SK-N-SH treated with all-trans-retinoic acid at 6 μM for 48 hours (cell line): ENCODE results near the gene DCDC2.

ENCODE experiments used
- ATAC-seq: fragments of 200-7000 bp; cut with Tn5 transposase; 3 replicates; pipeline ENCODE4 v1.9.1; 2020; ENCODE audit warnings: mild to moderate bottlenecking, moderate library complexity
- ARNTL ChIP-seq: fragments of 450-650 bp; formaldehyde crosslinking; IDR thresholded peaks from 2 replicates; pipeline ENCODE4 v1.5.0; 2020; ENCODE audit warnings: low read depth, mild to moderate bottlenecking, moderate library complexity, borderline replicate concordance
- BACH2 ChIP-seq: fragments of 250-450 bp; sonication (Bioruptor Pico); IDR thresholded peaks from 2 replicates; pipeline ENCODE4 v1.9.0; 2021; ENCODE audit warnings: mild to moderate bottlenecking, borderline replicate concordance
- CREB5 ChIP-seq: fragments of 250-450 bp; sonication (Bioruptor Pico); IDR thresholded peaks from 2 replicates; pipeline ENCODE4 v1.5.1; 2020; ENCODE audit warnings: low read depth, mild to moderate bottlenecking, moderate library complexity
- CSDC2 ChIP-seq: fragments of 250-450 bp; sonication (Bioruptor Pico); IDR thresholded peaks from 2 replicates; pipeline ENCODE4 v1.5.0; 2020; ENCODE audit warnings: mild to moderate bottlenecking, moderate library complexity
- CSRNP3 ChIP-seq: fragments of 250-450 bp; sonication (Bioruptor Pico); IDR thresholded peaks from 2 replicates; pipeline ENCODE4 v1.5.1; 2021; ENCODE audit warnings: mild to moderate bottlenecking, moderate library complexity
- ESRRG ChIP-seq: fragments of 250-450 bp; sonication (Bioruptor Pico); IDR thresholded peaks from 2 replicates; pipeline ENCODE4 v1.6.1; 2021; ENCODE audit warnings: mild to moderate bottlenecking
- ISL1 ChIP-seq: fragments of 250-450 bp; sonication (Bioruptor Pico); IDR thresholded peaks from 2 replicates; pipeline ENCODE4 v2.1.2; 2022; ENCODE audit warnings: mild to moderate bottlenecking, moderate library complexity
- OSR1 ChIP-seq: fragments of 250-450 bp; sonication (Bioruptor Pico); IDR thresholded peaks from 2 replicates; pipeline ENCODE4 v1.8.0; 2022; ENCODE audit warnings: moderate library complexity, mild to moderate bottlenecking, inconsistent platforms
- PATZ1 ChIP-seq: fragments of 250-450 bp; sonication (Bioruptor Pico); IDR thresholded peaks from 2 replicates; pipeline ENCODE4 v1.8.0; 2020; ENCODE audit warnings: mild to moderate bottlenecking, moderate library complexity, borderline replicate concordance
- POU6F1 ChIP-seq: fragments of 250-450 bp; sonication (Bioruptor Pico); IDR thresholded peaks from 2 replicates; pipeline ENCODE4 v1.8.0; 2021; ENCODE audit warnings: low read depth, mild to moderate bottlenecking, moderate library complexity, borderline replicate concordance
- RARB ChIP-seq: fragments of 250-450 bp; sonication (Bioruptor Pico); IDR thresholded peaks from 2 replicates; pipeline ENCODE4 v1.8.0; 2021; ENCODE audit warnings: mild to moderate bottlenecking, moderate library complexity
- SNAI2 ChIP-seq: fragments of 250-450 bp; sonication (Bioruptor Pico); IDR thresholded peaks from 2 replicates; pipeline ENCODE4 v1.5.0; 2020; ENCODE audit warnings: mild to moderate bottlenecking, moderate library complexity
- TCF4 ChIP-seq: fragments of 250-450 bp; sonication (Bioruptor Pico); IDR thresholded peaks from 2 replicates; pipeline ENCODE4 v1.8.0; 2021; ENCODE audit warnings: mild to moderate bottlenecking, moderate library complexity, borderline replicate concordance
- TOX ChIP-seq: fragments of 250-450 bp; sonication (Bioruptor Pico); IDR thresholded peaks from 2 replicates; pipeline ENCODE4 v1.8.0; 2021; ENCODE audit warnings: mild to moderate bottlenecking, moderate library complexity, borderline replicate concordance
- ZC3H10 ChIP-seq: fragments of 250-450 bp; sonication (Bioruptor Pico); IDR thresholded peaks from 2 replicates; pipeline ENCODE4 v1.5.1; 2021; ENCODE audit warnings: mild to moderate bottlenecking, moderate library complexity
- ZFP3 ChIP-seq: fragments of 250-450 bp; sonication (Bioruptor Pico); IDR thresholded peaks from 2 replicates; pipeline ENCODE4 v1.5.0; 2020; ENCODE audit warnings: mild to moderate bottlenecking, moderate library complexity
- ZFP30 ChIP-seq: fragments of 450-650 bp; formaldehyde crosslinking; IDR thresholded peaks from 2 replicates; pipeline ENCODE4 v1.5.0; 2022; ENCODE audit warnings: mild to moderate bottlenecking, moderate library complexity
- ZNF565 ChIP-seq: fragments of 450-650 bp; formaldehyde crosslinking; conservative IDR thresholded peaks from 2 replicates; pipeline ENCODE4 v1.5.0; 2020; ENCODE audit warnings: low read depth, mild to moderate bottlenecking, moderate library complexity
- ZNF70 ChIP-seq: fragments of 450-650 bp; formaldehyde crosslinking; IDR thresholded peaks from 2 replicates; pipeline ENCODE4 v1.5.0; 2020; ENCODE audit warnings: mild to moderate bottlenecking, moderate library complexity
- ZNF8 ChIP-seq: fragments of 450-650 bp; formaldehyde crosslinking; IDR thresholded peaks from 2 replicates; pipeline ENCODE4 v1.5.0; 2020; ENCODE audit warnings: mild to moderate bottlenecking, moderate library complexity

DCDC2 gene

GRCh38 chr6:24357336-24358218 lies at the start of gene DCDC2:
Gene DCDC2, minus strand, starts transcription at chr6:24358059. Its CDS starts 309 bp downstream, at chr6:24357750.
- ATAC-seq, result no peak
- TF ChIP-seq TOX (CRISPR knock-in tag) (no peak), ARNTL (CRISPR knock-in tag) (no peak), SNAI2 (no peak), RARB (no peak), ZC3H10 (no peak), OSR1 (CRISPR knock-in tag) (no peak), BACH2 (CRISPR knock-in tag) (no peak), CSDC2 (CRISPR knock-in tag) (no peak), POU6F1 (CRISPR knock-in tag) (no peak), TCF4 (CRISPR knock-in tag) (no peak), ZNF70 (CRISPR knock-in tag) (no peak), CREB5 (CRISPR knock-in tag) (no peak), CSRNP3 (CRISPR knock-in tag) (no peak), ZFP3 (CRISPR knock-in tag) (no peak), ZNF565 (CRISPR knock-in tag) (no peak), PATZ1 (CRISPR knock-in tag) (no peak), ESRRG (CRISPR knock-in tag) (no peak), ZFP30 (CRISPR knock-in tag) (no peak), ISL1 (CRISPR knock-in tag) (no peak)

GRCh38 chr6:24405262-24405661 lies 47.4 kb upstream of the DCDC2 start:
- no peak for ATAC-seq
- no peak for TF ChIP-seq POU6F1 (CRISPR knock-in tag)
- no peak for TF ChIP-seq CSDC2 (CRISPR knock-in tag)
- TF ChIP-seq ZNF565 (CRISPR knock-in tag), result no peak
- TF ChIP-seq ZNF8 (CRISPR knock-in tag), result no peak
- TF ChIP-seq CREB5 (CRISPR knock-in tag), result no peak
- no peak for TF ChIP-seq ISL1 (CRISPR knock-in tag)
- no peak for TF ChIP-seq TOX (CRISPR knock-in tag)

GRCh38 chr6:24403501-24403824 lies 45.6 kb upstream of the DCDC2 start:
- no peak for TF ChIP-seq PATZ1 (CRISPR knock-in tag)
- TF ChIP-seq POU6F1 (CRISPR knock-in tag), result no peak
- TF ChIP-seq RARB, result no peak
- no peak for TF ChIP-seq ZFP30 (CRISPR knock-in tag)
- no peak for TF ChIP-seq ESRRG (CRISPR knock-in tag)
- no peak for TF ChIP-seq ARNTL (CRISPR knock-in tag)
- TF ChIP-seq ISL1 (CRISPR knock-in tag), result no peak
- TF ChIP-seq TOX (CRISPR knock-in tag), result no peak
- no peak for ATAC-seq
